Measurements from ENCODE around the gene SPSB1.

GRCh38 chr1:9267827-9268581, 24.7 kb upstream of the SPSB1 start:
- no peak for TF ChIP-seq CTCF (IDR thresholded peaks at IDR 0.05)
- TF ChIP-seq JUN (CRISPR knock-in tag; IDR thresholded peaks at IDR 0.05), result no peak
- no peak for TF ChIP-seq E2F4 (CRISPR knock-in tag; IDR thresholded peaks at IDR 0.05; ENCODE audit: borderline replicate concordance, low read depth)
